H9 (cell line): Measurements from ENCODE around the gene XXYLT1. TPM values are rescaled to one million over a fixed set of nuclear protein-coding genes. Genes with fewer than 3 reads are reported as not detected.

Experiments
- DNase-seq: peaks from one replicate; pipeline ENCODE4 v3.0.0-alpha.2; 2017
- H2AFZ ChIP-seq: one replicate; pipeline ENCODE4 v1.6.1; 2013; ENCODE audit warnings: mild to moderate bottlenecking, low read length, control low read depth, moderate library complexity
- H2AK5ac ChIP-seq: 2 replicates; pipeline ENCODE4 v1.6.1; 2013; ENCODE audit warnings: low read length, control low read depth, mixed read lengths; ENCODE audit not compliant: insufficient read length
- H2BK120ac ChIP-seq: one replicate; pipeline ENCODE4 v1.6.1; 2013; ENCODE audit warnings: low read depth, mild to moderate bottlenecking, low read length, control low read depth, inconsistent platforms; ENCODE audit not compliant: poor library complexity, severe bottlenecking
- H2BK12ac ChIP-seq: 2 replicates; pipeline ENCODE4 v1.6.1; 2013; ENCODE audit warnings: low read length, control low read depth, mixed read lengths, low read depth; ENCODE audit not compliant: insufficient read length
- H2BK15ac ChIP-seq: 2 replicates; pipeline ENCODE4 v1.6.1; 2013; ENCODE audit warnings: low read depth, low read length, control low read depth
- H2BK20ac ChIP-seq: one replicate; pipeline ENCODE4 v1.6.1; 2013; ENCODE audit warnings: low read depth, mild to moderate bottlenecking, low read length, control low read depth, inconsistent platforms; ENCODE audit not compliant: poor library complexity, severe bottlenecking
- H2BK5ac ChIP-seq: 2 replicates; pipeline ENCODE4 v1.6.1; 2013; ENCODE audit warnings: low read length, control low read depth, mixed read lengths; ENCODE audit not compliant: insufficient read length
- H3K14ac ChIP-seq: 2 replicates; pipeline ENCODE4 v1.6.1; 2013; ENCODE audit warnings: low read length, control low read depth; ENCODE audit not compliant: insufficient read depth
- H3K18ac ChIP-seq: 2 replicates; pipeline ENCODE4 v1.6.1; 2013; ENCODE audit warnings: low read depth, mild to moderate bottlenecking, mixed read lengths, low read length, control low read depth; ENCODE audit not compliant: insufficient read length
- H3K23ac ChIP-seq: 2 replicates; pipeline ENCODE4 v1.6.1; 2013; ENCODE audit warnings: low read length, control low read depth, mixed read lengths, low read depth; ENCODE audit not compliant: insufficient read length
- H3K23me2 ChIP-seq: 2 replicates; pipeline ENCODE4 v1.6.1; 2013; ENCODE audit warnings: low read depth, mild to moderate bottlenecking, mixed read lengths, low read length, control low read depth; ENCODE audit not compliant: insufficient read length, poor library complexity, severe bottlenecking
- H3K27ac ChIP-seq: 2 replicates; pipeline ENCODE4 v1.5.1; 2013; ENCODE audit warnings: low read length, control low read depth, mixed read lengths, low read depth; ENCODE audit not compliant: insufficient read length
- H3K27me3 ChIP-seq: 2 replicates; pipeline ENCODE4 v1.6.1; 2013; ENCODE audit warnings: low read length, control low read depth, inconsistent platforms; ENCODE audit not compliant: insufficient read depth
- H3K4ac ChIP-seq: 2 replicates; pipeline ENCODE4 v1.6.1; 2013; ENCODE audit warnings: low read depth, mild to moderate bottlenecking, control low read depth, inconsistent platforms, low read length, moderate library complexity
- H3K4me1 ChIP-seq: 2 replicates; pipeline ENCODE4 v1.6.1; 2013; ENCODE audit warnings: low read length, control low read depth, inconsistent platforms; ENCODE audit not compliant: insufficient read depth
- H3K4me2 ChIP-seq: 2 replicates; pipeline ENCODE4 v1.6.1; 2013; ENCODE audit warnings: low read length, control low read depth, mixed read lengths; ENCODE audit not compliant: insufficient read length, insufficient read depth
- H3K56ac ChIP-seq: 2 replicates; pipeline ENCODE4 v1.6.1; 2013; ENCODE audit warnings: low read depth, mild to moderate bottlenecking, mixed read lengths, low read length, control low read depth; ENCODE audit not compliant: insufficient read length
- H3K79me1 ChIP-seq: 2 replicates; pipeline ENCODE4 v1.6.1; 2013; ENCODE audit warnings: low read depth, mild to moderate bottlenecking, moderate library complexity, low read length, control low read depth, inconsistent platforms; ENCODE audit not compliant: insufficient read depth, poor library complexity, severe bottlenecking
- H3K79me2 ChIP-seq: 2 replicates; pipeline ENCODE4 v1.6.1; 2013; ENCODE audit warnings: low read length, control low read depth, inconsistent platforms; ENCODE audit not compliant: insufficient read depth
- H3K9ac ChIP-seq: 2 replicates; pipeline ENCODE4 v1.6.1; 2013; ENCODE audit warnings: low read length, control low read depth, mixed read lengths; ENCODE audit not compliant: insufficient read length; ENCODE audit errors: extremely low read depth
- H3K9me3 ChIP-seq: one replicate; pipeline ENCODE4 v1.6.1; 2013; ENCODE audit warnings: low read depth, low read length, inconsistent platforms; ENCODE audit not compliant: control insufficient read depth
- H3T11ph ChIP-seq: one replicate; pipeline ENCODE4 v1.6.1; 2013; ENCODE audit warnings: mild to moderate bottlenecking, low read length, control low read depth, inconsistent platforms
- H4K20me1 ChIP-seq: one replicate; pipeline ENCODE4 v1.6.1; 2013; ENCODE audit not compliant: control insufficient read depth, insufficient read length, insufficient read depth
- H4K5ac ChIP-seq: 2 replicates; pipeline ENCODE4 v1.6.1; 2013; ENCODE audit warnings: low read depth, mild to moderate bottlenecking, mixed read lengths, low read length, control low read depth; ENCODE audit not compliant: insufficient read length
- H4K8ac ChIP-seq: replicated peaks from 2 replicates; pipeline ENCODE4 v1.6.1; 2013; ENCODE audit warnings: low read length, control low read depth, mixed read lengths, low read depth; ENCODE audit not compliant: insufficient read length
- H4K91ac ChIP-seq: 2 replicates; pipeline ENCODE4 v1.6.1; 2013; ENCODE audit warnings: low read depth, mild to moderate bottlenecking, moderate library complexity, mixed read lengths, low read length, control low read depth; ENCODE audit not compliant: insufficient read length
- H3K27ac Mint-ChIP-seq, 3 experiments: 2 replicates in 2 of 3; 3 replicates in 1 of 3; pipeline ENCODE4 v1.8.0; 2020 to 2021; ENCODE audit warnings: mixed read lengths in 3 of 3, mild to moderate bottlenecking in 1 of 3, moderate library complexity in 1 of 3
- H3K27me3 Mint-ChIP-seq: 2 replicates; pipeline ENCODE4 v1.8.0; 2021; ENCODE audit warnings: low read depth, mild to moderate bottlenecking, moderate library complexity, mixed read lengths
- H3K36me3 Mint-ChIP-seq, 3 experiments: 2 replicates in 2 of 3; 3 replicates in 1 of 3; pipeline ENCODE4 v1.8.0; 2020 to 2021; ENCODE audit warnings: low read depth in 3 of 3, mixed read lengths in 3 of 3; ENCODE audit not compliant: insufficient read depth in 1 of 3
- H3K4me1 Mint-ChIP-seq, 2 experiments: 2 replicates each; pipeline ENCODE4 v1.8.0; 2020; ENCODE audit warnings: mixed read lengths in 2 of 2
- H3K4me3 Mint-ChIP-seq, 2 experiments: 2 replicates in 1 of 2; 3 replicates in 1 of 2; pipeline ENCODE4 v1.8.0; 2020 to 2021; ENCODE audit warnings: mild to moderate bottlenecking in 2 of 2, mixed read lengths in 2 of 2, moderate library complexity in 1 of 2
- H3K9me3 Mint-ChIP-seq, 2 experiments: 2 replicates in 1 of 2; 3 replicates in 1 of 2; pipeline ENCODE4 v1.8.0; 2020; ENCODE audit warnings: mild to moderate bottlenecking in 2 of 2, mixed read lengths in 2 of 2, moderate library complexity in 1 of 2
- WGBS: extraction: QIAGEN DNeasy Blood & Tissue Kit; methylation state at CpG from one replicate; pipeline ENCODE4 v1.1.7; 2013; ENCODE audit warnings: missing lambda C conversion rate, low lambda C conversion rate, mixed read lengths; ENCODE audit not compliant: insufficient read length; ENCODE audit errors: extremely low coverage; 5-methylcytosine and 5-hydroxymethylcytosine counted together
- total RNA-seq: library from RNA; stranded (reverse); gene quantifications from 2 replicates; pipeline ENCODE4 v1.2.1, GENCODE V29; 2021
- TF ChIP-seq, protein P1 (sequence below): fragments of 200-600 bp; sonication (generic); conservative IDR thresholded peaks from 3 replicates; pipeline ENCODE4 v1.8.0; 2021; ENCODE audit warnings: antibody characterized with exemption, mild to moderate bottlenecking

Gene XXYLT1
- total RNA-seq, 1 experiment from 2014 or later = 22.7 TPM

DNA sequence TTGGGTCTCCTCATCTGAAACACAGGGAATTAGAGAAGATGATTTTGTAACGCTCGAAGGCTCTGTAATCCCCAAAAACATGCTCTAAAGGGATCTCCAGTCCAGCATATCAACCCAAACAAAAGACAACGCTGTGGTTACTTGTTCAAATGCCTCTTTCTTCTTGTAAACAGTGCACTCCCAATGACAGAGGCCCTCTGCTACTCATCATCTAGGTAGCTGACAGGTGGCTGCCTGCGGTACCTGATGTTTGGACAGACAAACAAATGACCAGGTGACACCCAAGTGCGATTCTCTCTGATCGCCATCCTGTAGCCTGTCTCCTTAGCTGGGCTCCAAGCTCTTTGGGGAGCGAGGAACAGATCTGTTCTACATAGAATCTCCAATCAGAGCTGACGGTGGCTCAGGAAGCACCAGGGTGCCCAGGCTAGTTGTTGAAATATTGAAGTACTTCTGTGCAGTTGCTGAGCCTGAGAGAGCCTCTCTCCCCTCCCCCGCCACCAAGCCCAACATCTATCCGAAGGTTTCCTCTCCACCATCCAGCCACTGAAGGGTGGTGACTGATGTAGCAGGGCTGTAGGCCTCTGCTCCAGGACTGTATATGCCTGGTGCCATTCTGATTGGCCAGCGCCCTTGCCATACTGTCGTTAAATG lies 238.7 kb downstream of the XXYLT1 start:
- no peak overlapping the region for H4K5ac ChIP-seq
- no peak overlapping the region for H3K18ac ChIP-seq
- no peak overlapping the region for H3K4me3 Mint-ChIP-seq
- H3K9ac ChIP-seq = no peak overlapping the region
- no peak for DNase-seq
- no peak overlapping the region for H3K14ac ChIP-seq
- H3K23me2 ChIP-seq = no peaks in the 10 kb centered on the region
- 0 out of 2 replicates have a peak, but pooled peaks cover 5% of the 10 kb centered on the region for H3K4me1 ChIP-seq
- H2BK15ac ChIP-seq = no peak overlapping the region
- WGBS = no CpG with 5 or more reads among the region's 12 CpGs
- H2BK12ac ChIP-seq = no peak overlapping the region
- no peak overlapping the region for H2AFZ ChIP-seq
- H3K27me3 ChIP-seq = no peaks in the 10 kb centered on the region; the same call in 1 of the 2 replicates
- H2BK20ac ChIP-seq = no peak overlapping the region
- no peak overlapping the region for H3K4me2 ChIP-seq
- H2BK5ac ChIP-seq = no peak overlapping the region
- H3K27me3 Mint-ChIP-seq = peaks cover 12% of the 10 kb centered on the region
- no peaks in the 10 kb centered on the region for H4K20me1 ChIP-seq
- no peak overlapping the region for H3T11ph ChIP-seq
- no peak overlapping the region for H4K8ac ChIP-seq
- no peak overlapping the region for H3K4ac ChIP-seq
- no peak overlapping the region for H3K27ac ChIP-seq
- H4K91ac ChIP-seq = no peak overlapping the region
- no peaks in the 10 kb centered on the region for H3K36me3 Mint-ChIP-seq
- no peak overlapping the region for H2AK5ac ChIP-seq
- no peaks in the 10 kb centered on the region for H3K9me3 ChIP-seq
- H3K27ac Mint-ChIP-seq = 0 out of 7 replicates have a peak overlapping the region, but pooled peaks of 1 of the 3 experiments have one; percentile 35
- no peak overlapping the region for H2BK120ac ChIP-seq
- peaks cover 35 to 48% of the 10 kb centered on the region in 2 experiments for H3K4me1 Mint-ChIP-seq
- no peaks in the 10 kb centered on the region; a peak in 2 of 5 replicates for H3K9me3 Mint-ChIP-seq
- TF ChIP-seq, protein P1, sequence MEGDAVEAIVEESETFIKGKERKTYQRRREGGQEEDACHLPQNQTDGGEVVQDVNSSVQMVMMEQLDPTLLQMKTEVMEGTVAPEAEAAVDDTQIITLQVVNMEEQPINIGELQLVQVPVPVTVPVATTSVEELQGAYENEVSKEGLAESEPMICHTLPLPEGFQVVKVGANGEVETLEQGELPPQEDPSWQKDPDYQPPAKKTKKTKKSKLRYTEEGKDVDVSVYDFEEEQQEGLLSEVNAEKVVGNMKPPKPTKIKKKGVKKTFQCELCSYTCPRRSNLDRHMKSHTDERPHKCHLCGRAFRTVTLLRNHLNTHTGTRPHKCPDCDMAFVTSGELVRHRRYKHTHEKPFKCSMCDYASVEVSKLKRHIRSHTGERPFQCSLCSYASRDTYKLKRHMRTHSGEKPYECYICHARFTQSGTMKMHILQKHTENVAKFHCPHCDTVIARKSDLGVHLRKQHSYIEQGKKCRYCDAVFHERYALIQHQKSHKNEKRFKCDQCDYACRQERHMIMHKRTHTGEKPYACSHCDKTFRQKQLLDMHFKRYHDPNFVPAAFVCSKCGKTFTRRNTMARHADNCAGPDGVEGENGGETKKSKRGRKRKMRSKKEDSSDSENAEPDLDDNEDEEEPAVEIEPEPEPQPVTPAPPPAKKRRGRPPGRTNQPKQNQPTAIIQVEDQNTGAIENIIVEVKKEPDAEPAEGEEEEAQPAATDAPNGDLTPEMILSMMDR = no peak
- no peak overlapping the region for H3K56ac ChIP-seq
- H3K23ac ChIP-seq = no peak overlapping the region
- no peaks in the 10 kb centered on the region for H3K79me2 ChIP-seq
- H3K79me1 ChIP-seq = no peaks in the 10 kb centered on the region
